ENCODE measurements around the gene RASSF10.

The RASSF10 gene

GRCh38 chr11:13026722-13027121 lies 17.6 kb downstream of the RASSF10 start:
- H3K27ac ChIP-seq = no peak overlapping the region
- TF ChIP-seq ZFX (IDR thresholded peaks at IDR 0.05) (no peak), CTCF (conservative IDR thresholded peaks at IDR 0.05) (no peak)

- no peak overlapping the region for H3K27ac ChIP-seq
- no peak for TF ChIP-seq CTCF (conservative IDR thresholded peaks at IDR 0.05)
- TF ChIP-seq ZFX (IDR thresholded peaks at IDR 0.05) = no peak
Measured at GRCh38 chr11:13028322-13028721, 19.2 kb downstream of the RASSF10 start.

GRCh38 chr11:13029872-13030271 lies 20.8 kb downstream of the RASSF10 start:
- H3K27ac ChIP-seq = peak overlapping the region; percentile 13; the same call in 1 of the 2 replicates

GRCh38 chr11:13030857-13031256 lies 21.7 kb downstream of the RASSF10 start:
- H3K27ac ChIP-seq = no peak overlapping the region; the same call in 1 of the 2 replicates
- TF ChIP-seq CTCF (conservative IDR thresholded peaks at IDR 0.05) (no peak), ZFX (IDR thresholded peaks at IDR 0.05) (no peak)

More at GRCh38 chr11:13029872-13030271, 20.8 kb downstream of the RASSF10 start:
- TF ChIP-seq CTCF (conservative IDR thresholded peaks at IDR 0.05) = no peak
- TF ChIP-seq ZFX (IDR thresholded peaks at IDR 0.05) = no peak

- H3K27ac ChIP-seq = no peak overlapping the region; the same call in 1 of the 2 replicates
- TF ChIP-seq ZFX (IDR thresholded peaks at IDR 0.05) = no peak
- TF ChIP-seq CTCF (conservative IDR thresholded peaks at IDR 0.05) = no peak
Measured at GRCh38 chr11:13031349-13031748, 22.2 kb downstream of the RASSF10 start.

- no peak for TF ChIP-seq CTCF (conservative IDR thresholded peaks at IDR 0.05)
- no peak for TF ChIP-seq ZFX (IDR thresholded peaks at IDR 0.05)
- no peak overlapping the region for H3K27ac ChIP-seq
Measured at GRCh38 chr11:13033760-13034533, 24.8 kb downstream of the RASSF10 start.

GRCh38 chr11:13035711-13036110 lies 26.6 kb downstream of the RASSF10 start:
- no peak overlapping the region for H3K27ac ChIP-seq
- TF ChIP-seq ZFX (IDR thresholded peaks at IDR 0.05) (no peak), CTCF (conservative IDR thresholded peaks at IDR 0.05) (no peak)
